Activated CD4-positive, CD25-positive, alpha-beta regulatory T cell treated with anti-CD3 and anti-CD28 coated beads, Interleukin-2, amount 50 U/mL, for 24 hours (primary cell): ENCODE results near the gene HHIP.

Experiments used
- ATAC-seq, 2 donors: fragments of 150-1000 bp; cut with Tn5 transposase; one replicate each; pipeline ENCODE4 v1.10.0; 2021; ENCODE audit warnings: mild to moderate bottlenecking in 1 of 2, moderate library complexity in 1 of 2

The HHIP gene

DNA sequence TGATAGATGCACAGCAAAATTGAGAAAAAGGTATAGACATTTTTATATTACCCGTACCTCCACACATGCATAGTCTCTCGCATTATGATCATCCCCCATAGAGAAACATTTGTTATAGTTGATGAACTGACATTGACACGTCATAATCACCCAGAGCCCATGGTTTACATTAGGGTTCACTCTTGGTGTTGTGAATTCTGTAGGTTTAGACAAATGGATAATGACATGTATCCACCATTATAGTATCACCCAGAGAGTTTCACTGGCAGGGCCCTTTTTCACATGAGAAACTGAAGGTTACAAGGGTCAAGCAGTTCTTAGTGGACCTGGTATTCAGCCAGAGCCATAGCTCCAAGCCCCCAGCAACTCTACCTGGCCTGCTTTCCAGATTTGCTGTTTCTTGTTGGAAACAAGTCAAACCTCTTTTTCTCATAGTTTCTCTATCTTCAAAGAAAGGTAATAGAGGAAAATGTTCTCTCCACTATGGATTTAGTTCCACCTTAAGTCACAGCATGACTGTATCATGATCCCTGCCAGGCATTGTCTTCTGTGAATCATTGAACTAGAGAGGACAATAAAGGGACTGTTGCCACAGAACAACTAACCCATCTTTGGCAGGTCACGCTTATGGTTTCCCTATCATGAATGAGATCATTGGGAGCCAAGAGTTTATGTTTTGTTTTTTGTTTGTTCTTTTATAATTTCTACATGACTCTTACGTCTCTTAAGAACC lies 64.0 kb downstream of the HHIP start:
- no peak for ATAC-seq

GRCh38 chr4:144710526-144710912 lies 64.6 kb downstream of the HHIP start:
- ATAC-seq, result no peak

- no peak for ATAC-seq
Measured at GRCh38 chr4:144711700-144712456, 65.9 kb downstream of the HHIP start.

- no peak for ATAC-seq
Measured at GRCh38 chr4:144712775-144713174, 66.8 kb downstream of the HHIP start.

GRCh38 chr4:144714166-144714565 lies 68.2 kb downstream of the HHIP start:
- ATAC-seq, result no peak

DNA sequence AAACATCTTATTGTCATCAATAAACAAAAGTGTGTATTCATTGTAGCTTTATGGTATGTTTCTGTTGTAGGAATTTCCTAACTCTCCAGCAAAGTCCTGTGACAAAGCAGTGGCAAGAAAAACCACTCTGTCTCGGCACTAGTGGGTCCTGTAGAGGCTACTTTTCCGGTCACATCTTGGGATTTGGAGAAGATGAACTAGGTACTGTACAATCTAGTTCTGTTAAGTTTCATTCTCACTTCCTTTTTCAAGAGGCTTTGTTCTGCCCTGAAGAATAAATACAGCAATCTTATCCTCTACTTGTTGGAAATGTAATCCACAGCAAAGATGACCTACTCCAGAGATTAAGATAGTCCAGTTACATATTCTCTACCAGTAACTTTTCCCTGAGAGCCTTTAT lies 69.3 kb downstream of the HHIP start:
- ATAC-seq, result no peak

- ATAC-seq, result no peak
Measured at GRCh38 chr4:144716778-144717177, 70.8 kb downstream of the HHIP start.

DNA sequence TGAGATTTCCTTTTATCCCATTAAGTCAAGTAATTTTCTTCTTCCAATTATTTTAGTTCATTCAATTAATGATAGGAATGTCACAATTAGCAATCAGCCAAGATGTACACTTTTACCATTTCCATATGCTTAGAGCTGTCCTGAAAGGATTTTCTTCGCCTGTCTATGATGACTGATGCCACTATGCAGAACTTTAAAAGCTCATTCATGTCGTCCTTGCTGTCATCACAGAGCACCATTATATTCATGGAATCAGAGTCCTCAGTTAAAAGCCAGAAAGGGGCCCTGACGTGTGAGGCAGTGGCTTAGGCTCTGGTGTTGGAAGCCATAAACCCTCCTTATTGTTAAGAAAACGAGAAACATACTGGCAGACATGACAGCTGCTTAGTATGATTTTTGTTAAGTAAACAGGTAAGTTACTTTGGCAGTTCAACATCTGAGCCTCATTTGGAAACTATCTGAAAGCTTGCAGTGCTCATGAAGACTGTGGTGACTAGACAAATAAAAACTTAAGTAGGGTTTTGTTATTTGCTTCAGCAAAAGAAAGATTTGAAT lies 73.1 kb downstream of the HHIP start:
- no peak for ATAC-seq

- ATAC-seq, result no peak
Measured at GRCh38 chr4:144720491-144720890, 74.5 kb downstream of the HHIP start.

DNA sequence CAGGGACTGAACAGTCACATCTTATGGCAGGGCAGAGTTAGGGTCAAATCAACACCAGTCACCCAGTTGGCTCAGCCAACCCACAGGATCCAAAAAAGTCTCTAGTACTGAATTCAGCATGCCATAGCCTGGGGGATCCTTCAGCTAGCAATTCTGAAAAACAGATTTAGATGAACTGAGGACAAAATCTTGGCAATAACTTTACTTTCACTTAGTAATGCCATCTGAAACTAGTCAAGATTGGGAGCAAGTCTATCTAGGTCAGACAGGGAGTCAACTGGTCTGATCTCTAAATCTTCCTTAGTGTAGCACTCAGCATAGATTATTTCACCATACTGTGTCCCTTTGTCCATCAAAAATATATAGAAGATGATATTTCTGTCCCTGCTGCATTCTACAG lies 76.0 kb downstream of the HHIP start:
- no peak for ATAC-seq

DNA sequence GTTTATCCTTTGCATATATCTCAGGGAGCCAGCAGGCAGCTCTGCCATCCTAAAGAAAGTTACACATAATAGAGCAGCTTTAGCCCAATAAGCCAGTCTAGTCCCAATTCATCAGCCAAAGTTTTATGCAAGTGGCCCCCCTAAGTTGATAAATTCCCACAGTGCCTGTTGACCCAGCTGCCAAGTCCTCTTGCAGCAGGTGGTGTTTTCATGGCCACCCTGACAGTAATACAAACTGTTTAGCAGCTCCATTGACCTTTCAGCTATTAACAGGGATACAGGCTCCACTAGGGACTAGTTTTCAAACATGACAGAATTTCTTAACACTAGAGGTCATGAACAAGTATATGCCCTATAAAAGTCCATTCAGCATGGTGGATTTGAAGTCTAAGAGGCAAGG lies 77.5 kb downstream of the HHIP start:
- no peak for ATAC-seq

- no peak for ATAC-seq
Measured at GRCh38 chr4:144729175-144729574, 83.2 kb downstream of the HHIP start.

GRCh38 chr4:144732584-144733428 lies 86.8 kb downstream of the HHIP start:
- ATAC-seq, result no peak

- no peak for ATAC-seq
Measured at GRCh38 chr4:144733566-144733965, 87.6 kb downstream of the HHIP start.

- ATAC-seq, result no peak
Measured at GRCh38 chr4:144734522-144734921, 88.6 kb downstream of the HHIP start.

GRCh38 chr4:144738649-144739048 lies 92.7 kb downstream of the HHIP start:
- ATAC-seq, result no peak

GRCh38 chr4:144739511-144740033 lies 93.6 kb downstream of the HHIP start:
- no peak for ATAC-seq

DNA sequence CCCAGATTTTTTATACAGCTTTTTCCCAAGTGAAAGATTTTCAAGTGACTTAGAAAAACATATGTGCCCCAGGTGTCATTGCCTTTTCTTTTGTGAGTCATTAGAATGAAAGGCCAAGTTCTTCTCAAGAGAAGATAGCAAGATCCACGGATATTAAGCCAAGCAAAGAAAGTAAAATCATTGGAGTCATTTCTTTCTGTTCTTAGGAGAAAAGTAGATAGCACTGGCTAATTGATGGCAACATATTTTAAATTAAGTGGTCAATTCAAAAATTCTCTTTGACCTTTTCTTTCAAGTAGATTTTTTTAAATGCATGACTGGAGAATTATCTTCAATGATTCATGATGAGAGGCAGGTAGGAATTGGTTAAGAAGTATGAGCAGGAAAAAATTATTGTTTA lies 94.4 kb downstream of the HHIP start:
- no peak for ATAC-seq

DNA sequence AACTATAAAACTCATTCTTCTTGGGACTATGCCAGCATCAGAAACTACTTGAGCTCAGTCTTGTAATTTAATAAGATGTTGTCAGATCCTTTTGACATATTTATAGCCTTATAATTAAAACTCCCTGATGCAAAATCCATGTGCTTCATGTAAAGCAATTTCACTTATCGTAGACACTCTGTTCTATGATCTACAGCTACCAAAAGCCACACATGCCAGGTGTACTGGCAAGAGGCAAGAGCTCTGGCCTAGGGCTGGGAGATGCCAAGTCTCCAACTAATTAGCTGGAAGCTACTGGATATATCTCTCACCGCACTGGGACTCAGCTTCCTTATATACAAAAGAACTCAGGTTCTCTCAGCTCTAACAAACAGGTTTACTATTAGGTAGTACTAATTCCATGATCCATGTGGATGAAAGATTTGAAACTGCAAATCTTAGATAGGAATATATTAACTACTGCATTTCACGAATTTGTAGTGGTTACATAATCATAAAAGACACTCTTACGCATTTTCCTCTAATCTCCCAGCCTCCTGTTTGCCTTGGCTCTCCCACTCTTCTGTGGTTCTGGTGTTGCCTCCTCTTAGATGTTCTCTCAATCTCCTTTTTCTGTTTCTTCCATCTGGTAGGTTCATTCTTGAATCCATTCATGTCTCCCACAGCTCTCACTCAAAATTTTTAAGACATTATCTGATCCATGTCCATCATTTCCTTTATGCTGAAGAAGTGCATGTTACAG lies 103.0 kb downstream of the HHIP start:
- ATAC-seq, result no peak

- no peak for ATAC-seq
Measured at GRCh38 chr4:144750348-144750747, 104.4 kb downstream of the HHIP start.

GRCh38 chr4:144754562-144755410 lies 108.8 kb downstream of the HHIP start:
- no peak for ATAC-seq
